ENCODE data around the gene ACO2. TPM values are rescaled to one million over a fixed set of nuclear protein-coding genes. Genes with fewer than 3 reads are reported as not detected.

The ACO2 gene
- total and polyA plus RNA-seq, 2 of the 8 experiments (the other 6 are each of a cell fraction or from before 2014, with no cell fraction given) = 52.8 to 75.4 TPM

DNA sequence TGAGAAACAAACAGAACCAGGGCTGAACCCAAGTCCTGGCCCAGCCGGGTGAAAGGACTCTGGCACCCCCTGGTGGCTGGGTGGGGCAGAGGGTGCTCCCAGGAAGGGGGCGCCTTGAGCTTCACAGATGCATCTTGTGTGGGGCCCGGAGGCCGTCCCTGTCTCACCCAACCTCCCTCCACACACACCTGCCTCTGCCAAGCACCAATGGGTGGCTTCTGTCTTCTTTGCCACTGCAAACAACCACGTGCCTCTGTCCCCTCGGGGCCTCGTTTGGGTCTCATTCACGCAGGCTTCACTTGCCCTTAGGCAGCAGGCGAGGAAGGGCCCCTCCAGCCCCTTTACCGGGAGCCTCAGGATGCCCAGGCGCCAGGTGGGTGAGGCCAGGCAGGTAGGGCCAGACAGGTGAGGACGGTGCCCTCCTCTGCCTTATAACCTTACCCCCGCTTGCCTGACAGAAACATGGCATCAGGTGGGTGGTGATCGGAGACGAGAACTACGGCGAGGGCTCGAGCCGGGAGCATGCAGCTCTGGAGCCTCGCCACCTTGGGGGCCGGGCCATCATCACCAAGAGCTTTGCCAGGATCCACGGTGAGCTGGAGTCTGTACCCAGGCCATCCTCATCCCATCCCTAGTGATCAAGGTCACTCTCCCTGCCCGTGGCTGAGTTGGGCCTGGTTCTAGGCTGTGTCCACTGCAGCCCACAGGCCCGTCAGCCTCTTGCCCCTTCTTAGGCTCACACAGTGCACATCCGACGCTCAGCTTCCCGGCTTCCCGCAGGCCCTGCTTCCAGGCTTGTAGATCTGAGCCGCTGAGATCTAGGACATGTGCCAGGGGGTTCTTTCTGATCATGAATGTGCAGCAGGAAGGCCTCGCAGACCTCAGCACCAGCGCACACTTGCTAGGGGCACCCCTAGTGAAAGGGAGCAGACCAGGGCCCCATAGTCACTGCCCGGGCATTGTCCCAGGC, 58.2 kb downstream of the ACO2 start:
- H3K23ac ChIP-seq (ENCODE audit: insufficient read length) = no peak overlapping the region
- DNase-seq (ENCODE audit: low read depth in 1 of 2, low spot score in 2 of 2) = peak in 1 of 2 experiments; percentile 90
- H3K4me3 ChIP-seq (ENCODE audit: extremely low read depth in 1 of 4, insufficient read depth in 2 of 4, low read depth in 3 of 4, low read length in 4 of 4) = no peak overlapping the region
- no peak overlapping the region for H2BK120ac ChIP-seq (replicated peaks; ENCODE audit: low read depth, low read length)
- H4K8ac ChIP-seq (ENCODE audit: extremely low read depth, insufficient read depth, low read length) = 0 out of 2 replicates have a peak overlapping the region, but pooled peaks have one; percentile 26
- H2BK5ac ChIP-seq (ENCODE audit: low read depth, low read length) = no peak overlapping the region
- H4K20me1 ChIP-seq (replicated peaks in 1 of 2; ENCODE audit: control insufficient read depth in 1 of 2, insufficient read depth in 2 of 2, low read length in 2 of 2) = peaks cover 9 to 31% of the 10 kb centered on the region in 2 experiments
- 0 out of 2 replicates have a peak, but pooled peaks cover 2% of the 10 kb centered on the region for H3K79me1 ChIP-seq (ENCODE audit: low read depth, low read length)
- ChIA-PET POLR2A (ENCODE audit: partially characterized antibody) (interaction anchor here (0.6 to 2.7 kb wide), 22 partner anchors 8 to 160 kb away, joined by 3 to 12 read pairs (median 4); partner anchors contain the start of genes ACO2, PHF5A, PMM1 and TEF), CTCF (ENCODE audit: partially characterized antibody) (interaction anchor here (0.5 to 4.8 kb wide), 49 partner anchors 8 to 904 kb away, joined by 3 to 52 read pairs (median 4); partner anchors contain the start of genes ACO2, PHF5A, POLR3H and TOB2)
- H3K23me2 ChIP-seq (ENCODE audit: low read depth, low read length) = no peaks in the 10 kb centered on the region
- no peak overlapping the region for H3K27ac ChIP-seq (ENCODE audit: low read depth, low read length)
- H3K4me2 ChIP-seq (ENCODE audit: insufficient read depth in 1 of 2, low read depth in 2 of 2, low read length in 2 of 2) = no peak overlapping the region
- no peak overlapping the region for H3K4ac ChIP-seq (replicated peaks; ENCODE audit: insufficient read length, low read depth, low read length)
- no peak overlapping the region for H2BK12ac ChIP-seq (ENCODE audit: low read depth, low read length)
- H3K36me3 ChIP-seq (ENCODE audit: control insufficient read depth in 2 of 4, insufficient read depth in 4 of 4, low read length in 3 of 4) = peaks cover 25 to 53% (median 34%) of the 10 kb centered on the region in 4 experiments
- no peak overlapping the region for H4K5ac ChIP-seq (ENCODE audit: insufficient read length, low read depth, low read length)
- no peaks in the 10 kb centered on the region; a peak in 1 of 7 replicates for H3K4me1 ChIP-seq (replicated peaks in 1 of 4; ENCODE audit: control insufficient read depth in 3 of 4, insufficient read depth in 4 of 4, low read length in 3 of 4)
- no peak overlapping the region for H2AFZ ChIP-seq (ENCODE audit: low read length)
- H3K18ac ChIP-seq (ENCODE audit: extremely low read depth, low read length) = no peak overlapping the region
- H2BK20ac ChIP-seq (ENCODE audit: low read length) = no peak overlapping the region
- FAIRE-seq = no peak
- no peak overlapping the region for H2BK15ac ChIP-seq (ENCODE audit: low read length)
- no peak overlapping the region for H2AK5ac ChIP-seq (ENCODE audit: low read depth, low read length)
- no peak overlapping the region for H4K91ac ChIP-seq (replicated peaks; ENCODE audit: insufficient read length, low read length)
- no peaks in the 10 kb centered on the region for H3K9me3 ChIP-seq (ENCODE audit: insufficient read depth in 2 of 2, low read depth in 1 of 2, low read length in 1 of 2)
- H3K27me3 ChIP-seq (replicated peaks in 1 of 4; ENCODE audit: control insufficient read depth in 3 of 4, extremely low read depth in 1 of 4, insufficient read depth in 3 of 4, low read length in 3 of 4) = no peaks in the 10 kb centered on the region
- WGBS, 2 experiments (ENCODE audit: extremely low coverage in 1 of 2, insufficient coverage in 1 of 2, insufficient read length in 1 of 2, insufficient replicate concordance in 2 of 2, low coverage in 1 of 2, low lambda C conversion rate in 2 of 2, missing lambda C conversion rate in 1 of 2) = 92% methylated on average over 32 of the region's 32 CpGs; no CpG with 5 or more reads in 1 of the 2 experiments
- H3K9ac ChIP-seq (replicated peaks in 1 of 4; ENCODE audit: extremely low read depth in 1 of 4, low read depth in 3 of 4, low read length in 3 of 4) = no peak overlapping the region
- H3K56ac ChIP-seq (replicated peaks; ENCODE audit: insufficient read length, low read depth, low read length) = no peak overlapping the region
- H3K14ac ChIP-seq (ENCODE audit: insufficient read length) = no peak overlapping the region
- H3K79me2 ChIP-seq (ENCODE audit: control insufficient read depth in 1 of 2, insufficient read depth in 2 of 2, low read length in 2 of 2) = no peaks in the 10 kb centered on the region; a peak in 1 of 4 replicates
- peak in 1 of 2 experiments; percentile 62; a peak in 1 of 3 replicates for TF ChIP-seq POLR2A (IDR thresholded peaks at IDR 0.05; ENCODE audit: control extremely low read depth in 1 of 2, low read depth in 2 of 2, low read length in 2 of 2)
- no peak for TF ChIP-seq SIX5 (IDR thresholded peaks at IDR 0.05; ENCODE audit: low read depth, low read length)
- TF ChIP-seq NANOG (IDR thresholded peaks at IDR 0.05; ENCODE audit: insufficient read depth, low read depth, low read length, poor library complexity, severe bottlenecking) = no peak
- no peak for TF ChIP-seq GABPA (IDR thresholded peaks at IDR 0.05; ENCODE audit: borderline replicate concordance, insufficient read depth, low read length)
- TF ChIP-seq RBBP5 (IDR thresholded peaks at IDR 0.05; ENCODE audit: borderline replicate concordance, low read depth, low read length) = no peak
- no peak for TF ChIP-seq BRCA1 (IDR thresholded peaks at IDR 0.05; ENCODE audit: low read depth, low read length)
- TF ChIP-seq, protein P1, sequence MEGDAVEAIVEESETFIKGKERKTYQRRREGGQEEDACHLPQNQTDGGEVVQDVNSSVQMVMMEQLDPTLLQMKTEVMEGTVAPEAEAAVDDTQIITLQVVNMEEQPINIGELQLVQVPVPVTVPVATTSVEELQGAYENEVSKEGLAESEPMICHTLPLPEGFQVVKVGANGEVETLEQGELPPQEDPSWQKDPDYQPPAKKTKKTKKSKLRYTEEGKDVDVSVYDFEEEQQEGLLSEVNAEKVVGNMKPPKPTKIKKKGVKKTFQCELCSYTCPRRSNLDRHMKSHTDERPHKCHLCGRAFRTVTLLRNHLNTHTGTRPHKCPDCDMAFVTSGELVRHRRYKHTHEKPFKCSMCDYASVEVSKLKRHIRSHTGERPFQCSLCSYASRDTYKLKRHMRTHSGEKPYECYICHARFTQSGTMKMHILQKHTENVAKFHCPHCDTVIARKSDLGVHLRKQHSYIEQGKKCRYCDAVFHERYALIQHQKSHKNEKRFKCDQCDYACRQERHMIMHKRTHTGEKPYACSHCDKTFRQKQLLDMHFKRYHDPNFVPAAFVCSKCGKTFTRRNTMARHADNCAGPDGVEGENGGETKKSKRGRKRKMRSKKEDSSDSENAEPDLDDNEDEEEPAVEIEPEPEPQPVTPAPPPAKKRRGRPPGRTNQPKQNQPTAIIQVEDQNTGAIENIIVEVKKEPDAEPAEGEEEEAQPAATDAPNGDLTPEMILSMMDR (IDR thresholded peaks at IDR 0.05; ENCODE audit: control extremely low read depth in 1 of 3, insufficient read depth in 1 of 3, low read depth in 1 of 3, low read length in 3 of 3) = peak; percentile 76 to 91 (median 85)
- TF ChIP-seq SRF (IDR thresholded peaks at IDR 0.05; ENCODE audit: low read depth, low read length) = no peak

Data from H1 (cell line).